ENCODE results near the gene SNX32.

SNX32 gene

DNA sequence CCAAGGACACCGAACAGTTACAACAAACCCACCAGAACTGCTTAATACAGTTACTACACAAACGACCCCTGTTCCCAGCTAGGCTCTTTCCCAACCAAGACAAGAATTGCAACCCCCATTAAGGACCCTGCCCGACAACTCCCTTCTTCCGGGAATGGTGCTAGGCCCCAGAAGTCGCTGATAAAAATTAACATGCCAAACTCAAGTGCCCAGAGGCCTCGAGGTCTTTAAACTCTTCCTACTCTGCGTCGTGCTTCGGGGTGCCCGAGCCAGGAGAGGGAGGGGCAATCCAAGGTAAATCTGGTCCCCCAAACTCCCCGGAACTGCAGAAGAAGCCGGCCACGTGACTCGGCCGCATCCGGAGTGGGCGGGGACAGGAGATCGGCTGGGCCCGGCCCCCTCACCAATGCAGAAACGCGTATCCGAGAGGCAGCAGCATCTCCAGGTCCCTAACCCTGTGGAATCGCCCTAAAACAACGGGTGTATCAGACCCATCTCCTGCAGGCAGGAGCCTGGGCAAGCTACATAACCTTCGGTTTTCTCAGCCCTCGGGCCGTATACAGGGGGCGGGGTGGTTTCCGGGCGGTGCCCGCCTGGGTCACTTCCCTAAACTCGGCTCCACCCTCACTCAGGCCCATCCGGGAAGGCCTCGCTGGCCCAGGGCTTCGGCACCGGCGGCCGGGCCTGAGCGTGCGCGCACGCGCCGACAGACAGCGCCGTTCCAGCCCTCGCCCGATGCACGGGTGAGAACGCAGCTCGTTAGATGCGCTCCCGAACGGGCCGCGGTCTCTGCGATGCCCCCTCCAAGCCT is 23.1 kb downstream of the SNX32 start:
- peak; percentile 33 for DNase-seq (ENCODE audit: low read depth)

DNA sequence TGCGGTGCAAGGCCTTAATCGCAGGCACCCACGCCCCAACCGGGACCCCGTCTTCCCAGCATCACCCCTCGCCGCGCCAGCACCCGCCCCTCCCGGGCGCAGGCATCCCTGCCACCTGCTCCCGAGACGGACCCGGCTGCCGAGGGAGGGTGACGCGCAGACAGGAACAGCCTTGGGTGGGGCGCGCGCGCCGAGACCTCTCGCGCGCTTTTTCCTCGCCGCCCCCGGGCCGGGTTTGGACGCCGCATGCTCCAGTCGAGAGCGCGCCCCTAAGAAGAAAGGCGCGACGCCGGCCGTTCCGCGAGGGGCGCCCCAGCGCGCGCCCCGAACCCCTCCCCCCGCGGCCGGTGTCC is 23.7 kb downstream of the SNX32 start:
- DNase-seq (ENCODE audit: low read depth): no peak

DNA sequence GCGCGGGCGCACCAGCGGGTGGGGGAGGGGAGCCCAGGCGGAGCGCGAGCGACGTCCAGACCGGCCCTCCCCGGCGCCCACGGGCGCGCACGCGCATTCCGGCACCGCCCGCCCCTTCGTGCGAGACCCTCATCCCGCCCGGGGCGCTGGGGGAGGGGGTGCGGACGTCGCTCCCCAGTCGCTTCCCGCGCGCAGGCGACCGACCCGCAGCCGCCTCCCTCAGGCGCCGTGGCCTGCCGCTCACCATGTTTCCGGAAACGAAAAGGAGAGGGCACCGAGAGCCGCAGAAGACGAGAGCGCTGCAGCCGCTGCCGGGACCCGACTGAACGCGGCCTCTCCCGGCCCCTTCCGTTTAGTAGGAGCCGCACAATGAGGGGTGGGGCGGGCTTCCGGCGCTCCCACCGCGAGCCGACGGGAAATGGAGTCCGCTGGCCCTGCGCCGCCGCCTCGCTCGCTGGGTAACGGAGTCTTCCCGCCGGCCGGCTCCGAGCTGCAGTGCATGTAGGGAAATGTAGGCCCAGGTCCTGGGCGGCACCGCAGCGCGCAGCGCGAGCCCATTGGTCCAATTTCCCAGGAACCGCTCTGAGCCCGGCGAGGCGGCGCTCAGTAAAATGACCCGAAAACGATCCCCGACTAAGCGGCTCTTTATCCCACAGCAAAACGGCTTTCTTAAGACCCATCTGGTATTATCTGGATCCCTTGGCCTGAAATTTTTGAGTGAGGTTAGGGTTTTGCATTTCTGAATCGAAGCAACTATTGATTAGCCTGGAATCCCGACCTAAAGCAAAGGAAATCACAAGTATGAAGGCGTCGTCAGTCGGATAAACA is 24.3 kb downstream of the SNX32 start, which contains the start of gene CFL1:
Gene CFL1, minus strand, starts transcription at position 328 of the 828 bp plus-strand sequence. Its CDS starts 81 bp downstream, at position 247.
- peak; percentile 95 for DNase-seq (ENCODE audit: low read depth)

DNA sequence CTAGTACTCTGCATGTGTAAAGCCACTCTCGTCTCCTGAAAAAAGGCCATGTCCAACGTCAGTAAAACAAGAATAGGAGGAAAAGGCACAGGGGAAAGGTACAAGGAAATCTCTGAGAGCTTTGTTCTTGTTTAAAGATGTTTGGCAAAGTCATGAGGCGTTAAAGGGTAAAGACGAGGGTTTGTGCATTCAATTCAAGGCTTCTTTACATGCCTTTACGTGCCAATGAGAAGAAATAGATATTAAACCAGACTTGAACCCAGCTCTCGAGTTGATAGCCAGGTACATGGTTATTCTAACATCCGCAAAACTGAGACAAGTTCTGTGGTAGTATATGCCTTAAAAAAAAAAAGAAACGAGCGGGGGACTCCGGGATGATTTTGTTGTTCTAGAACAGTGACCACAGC is 24.9 kb downstream of the SNX32 start:
- no peak for DNase-seq (ENCODE audit: low read depth)

DNA sequence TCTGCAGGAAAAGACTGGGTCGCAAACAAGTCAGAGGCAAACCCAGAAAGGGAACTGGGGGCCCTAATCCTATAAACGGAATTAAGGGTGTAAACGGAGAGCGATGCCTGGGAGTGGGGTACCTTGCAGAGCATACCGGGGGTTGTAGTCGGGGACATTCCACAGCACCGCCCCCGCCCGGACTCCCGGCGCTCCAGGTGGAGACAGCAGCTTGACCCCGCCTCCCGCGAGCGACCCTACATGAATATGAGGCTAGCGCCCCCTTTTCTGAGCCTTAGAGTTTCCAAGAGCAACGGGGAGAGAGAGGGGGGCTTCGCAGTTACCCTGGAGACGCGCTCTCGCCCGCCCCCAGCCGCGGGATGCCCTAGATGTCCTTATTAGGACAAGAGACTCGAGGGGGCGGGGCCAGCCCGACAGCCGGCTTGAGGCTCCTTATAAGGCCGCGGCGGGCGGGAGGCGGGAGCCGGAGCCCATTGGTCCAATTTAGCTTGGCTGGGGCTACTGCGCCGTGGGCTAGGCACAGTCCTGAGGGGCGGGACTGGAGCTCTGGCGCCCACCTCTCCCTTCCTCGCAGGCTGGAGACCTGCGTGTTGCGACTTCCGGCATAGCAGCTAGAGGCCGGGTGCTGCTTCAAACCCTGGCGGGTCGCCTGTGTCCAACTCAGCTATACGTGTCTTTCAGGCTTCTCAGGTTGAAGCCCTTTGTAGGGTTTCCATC is 25.5 kb downstream of the SNX32 start:
- peak; percentile 91 for DNase-seq (ENCODE audit: low read depth)

DNA sequence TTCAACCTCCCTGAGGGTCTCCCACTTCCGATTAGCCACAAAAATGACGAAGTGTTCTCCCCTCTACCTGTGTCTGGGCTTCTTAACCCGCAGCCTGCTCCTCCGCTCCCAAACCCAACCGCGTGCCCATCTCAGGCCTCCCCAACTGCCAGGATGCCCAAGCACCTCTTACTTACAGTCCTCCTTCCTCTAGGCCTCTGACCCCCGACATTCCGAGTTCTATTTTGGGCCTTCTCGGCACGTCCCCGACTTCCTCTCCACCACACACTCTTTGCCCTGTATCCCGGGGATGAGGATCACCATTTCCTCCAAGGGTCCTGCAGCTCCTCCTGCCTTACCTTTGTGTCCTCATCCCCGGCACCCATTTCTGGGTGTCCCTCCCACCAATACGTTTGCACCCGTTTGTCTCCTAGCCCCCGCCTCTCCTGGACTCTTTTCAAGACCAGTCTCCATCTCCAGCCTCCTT is 26.1 kb downstream of the SNX32 start:
- DNase-seq (ENCODE audit: low read depth): no peak

DNA sequence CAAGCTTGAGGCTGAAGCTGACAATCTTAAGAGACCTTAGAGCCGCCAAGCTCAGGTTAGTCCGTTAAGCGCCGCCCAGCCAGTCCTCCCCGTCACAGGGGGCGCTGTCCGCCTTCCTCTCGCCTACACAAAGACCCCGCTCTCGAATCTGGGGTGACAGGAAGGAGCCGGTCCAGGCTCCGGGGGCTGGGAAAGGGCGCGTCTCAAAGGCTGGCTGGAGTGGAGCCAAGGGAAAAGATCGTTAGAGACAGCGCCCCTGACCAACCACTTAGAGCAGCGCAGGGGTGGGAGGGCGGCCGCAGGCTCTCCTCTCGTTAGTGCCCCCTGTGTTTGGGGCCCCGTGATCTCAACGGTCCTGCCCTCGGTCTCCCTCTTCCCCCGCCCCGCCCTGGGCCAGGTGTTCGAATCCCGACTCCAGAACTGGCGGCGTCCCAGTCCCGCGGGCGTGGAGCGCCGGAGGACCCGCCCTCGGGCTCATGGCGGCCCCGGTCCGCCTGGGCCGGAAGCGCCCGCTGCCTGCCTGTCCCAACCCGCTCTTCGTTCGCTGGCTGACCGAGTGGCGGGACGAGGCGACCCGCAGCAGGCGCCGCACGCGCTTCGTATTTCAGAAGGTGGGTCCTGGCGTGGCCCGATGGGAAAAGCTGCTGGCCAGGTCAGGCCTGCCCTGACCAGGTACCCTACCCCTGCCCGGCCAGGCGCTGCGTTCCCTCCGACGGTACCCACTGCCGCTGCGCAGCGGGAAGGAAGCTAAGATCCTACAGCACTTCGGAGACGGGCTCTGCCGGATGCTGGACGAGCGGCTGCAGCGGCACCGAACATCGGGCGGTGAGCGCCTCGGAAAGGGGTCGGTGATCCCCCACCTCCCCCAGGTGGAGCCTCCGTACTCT is 26.8 kb downstream of the SNX32 start, which contains the start of gene MUS81:
Gene MUS81, plus strand, starts transcription at position 156 of the 887 bp plus-strand sequence. Its CDS starts 321 bp downstream, at position 477.
- DNase-seq (ENCODE audit: low read depth): peak; percentile 89

DNA sequence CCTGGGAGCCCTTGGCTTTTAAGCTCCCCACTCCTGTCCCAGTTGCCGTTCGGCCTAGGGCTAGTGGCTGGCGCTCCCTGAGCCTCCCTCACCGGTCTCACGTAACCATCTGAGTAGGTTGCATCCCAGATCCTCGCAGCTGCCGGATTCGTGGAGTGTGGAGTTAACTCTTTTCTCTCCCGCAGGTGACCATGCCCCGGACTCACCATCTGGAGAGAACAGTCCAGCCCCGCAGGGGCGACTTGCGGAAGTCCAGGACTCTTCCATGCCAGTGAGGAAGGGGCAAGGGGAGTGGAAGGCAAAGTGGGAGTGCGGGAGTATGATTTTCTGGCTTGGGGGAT is 27.4 kb downstream of the SNX32 start:
- no peak for DNase-seq (ENCODE audit: low read depth)

DNA sequence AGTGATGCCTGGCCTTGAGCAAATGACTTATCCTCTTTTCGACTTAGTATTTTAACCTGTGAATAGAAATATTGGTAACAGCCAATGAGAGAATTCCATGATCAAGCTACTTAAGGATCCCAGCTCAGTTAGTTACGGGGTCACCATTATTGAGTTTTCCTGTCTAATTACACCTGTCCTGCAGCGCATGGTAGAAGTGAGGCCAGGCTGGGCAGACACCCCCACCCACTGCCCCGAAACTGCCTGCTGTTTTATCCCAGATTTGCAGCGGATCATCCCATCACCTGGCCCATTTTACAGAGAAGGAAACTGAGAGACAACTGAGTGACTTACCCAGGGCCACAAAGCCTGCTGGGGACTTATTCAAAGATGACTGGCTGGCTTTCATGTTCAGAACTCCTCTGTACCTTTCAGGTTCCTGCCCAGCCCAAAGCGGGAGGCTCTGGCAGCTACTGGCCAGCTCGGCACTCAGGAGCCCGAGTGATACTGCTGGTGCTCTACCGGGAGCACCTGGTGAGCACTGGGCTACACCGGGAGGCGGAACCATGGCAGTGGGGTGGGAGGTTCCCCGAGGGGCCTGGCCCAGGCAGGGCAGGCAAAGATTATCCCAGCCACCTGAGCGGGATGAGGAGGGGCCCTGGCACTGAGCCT is 27.9 kb downstream of the SNX32 start:
- no peak for DNase-seq (ENCODE audit: low read depth)

DNA sequence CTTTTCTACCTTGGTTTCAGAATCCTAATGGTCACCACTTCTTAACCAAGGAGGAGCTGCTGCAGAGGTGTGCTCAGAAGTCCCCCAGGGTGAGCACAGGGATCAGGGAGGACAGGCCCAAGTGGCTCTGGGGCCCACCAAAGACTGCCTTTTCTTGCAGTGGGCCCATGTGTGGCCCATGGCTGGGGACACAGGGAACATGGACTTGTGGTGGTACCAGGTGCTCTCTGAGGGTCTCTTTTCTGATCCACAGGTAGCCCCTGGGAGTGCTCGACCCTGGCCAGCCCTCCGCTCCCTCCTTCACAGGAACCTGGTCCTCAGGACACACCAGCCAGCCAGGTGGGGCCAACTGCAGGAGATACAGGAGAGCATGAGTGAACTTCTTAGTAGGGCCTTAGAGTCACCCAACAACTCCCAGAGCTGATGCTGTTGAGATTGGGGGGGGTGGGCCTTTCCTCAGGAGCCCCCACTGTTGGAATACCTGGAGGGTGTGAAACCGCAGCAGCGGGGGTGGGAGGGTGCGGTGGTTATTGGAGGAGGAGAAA is 28.5 kb downstream of the SNX32 start:
- DNase-seq (ENCODE audit: low read depth): no peak

DNA sequence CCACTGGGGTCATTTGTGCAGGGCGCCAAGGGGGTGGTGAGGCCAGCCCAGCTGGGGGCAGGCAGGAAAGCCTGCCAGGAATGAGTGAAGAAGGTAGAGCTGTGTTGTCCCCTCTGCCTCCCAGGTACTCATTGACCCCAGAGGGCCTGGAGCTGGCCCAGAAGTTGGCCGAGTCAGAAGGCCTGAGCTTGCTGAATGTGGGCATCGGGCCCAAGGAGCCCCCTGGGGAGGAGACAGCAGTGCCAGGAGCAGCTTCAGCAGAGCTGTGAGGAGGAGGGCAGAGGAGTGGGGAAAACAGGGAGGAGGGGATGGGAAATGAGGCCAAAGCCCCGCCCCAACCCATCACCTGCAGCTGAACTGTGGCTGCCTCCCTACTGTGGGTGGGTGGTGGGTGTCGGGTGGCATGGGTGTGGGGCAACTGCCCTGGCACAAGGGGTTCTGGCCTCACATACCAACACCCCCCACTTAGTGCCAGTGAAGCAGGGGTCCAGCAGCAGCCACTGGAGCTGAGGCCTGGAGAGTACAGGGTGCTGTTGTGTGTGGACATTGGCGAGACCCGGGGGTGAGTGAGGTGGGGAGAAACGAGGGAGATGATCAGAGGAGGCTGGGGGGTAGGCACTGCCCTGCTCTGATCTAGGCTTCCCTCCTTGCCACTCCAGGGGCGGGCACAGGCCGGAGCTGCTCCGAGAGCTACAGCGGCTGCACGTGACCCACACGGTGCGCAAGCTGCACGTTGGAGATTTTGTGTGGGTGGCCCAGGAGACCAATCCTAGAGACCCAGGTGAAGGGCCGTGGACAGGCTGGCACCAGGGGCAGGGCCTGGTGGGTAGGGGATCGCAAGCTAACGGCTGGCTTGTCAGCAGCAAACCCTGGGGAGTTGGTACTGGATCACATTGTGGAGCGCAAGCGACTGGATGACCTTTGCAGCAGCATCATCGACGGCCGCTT is 29.5 kb downstream of the SNX32 start:
- DNase-seq (ENCODE audit: low read depth): no peak

DNA sequence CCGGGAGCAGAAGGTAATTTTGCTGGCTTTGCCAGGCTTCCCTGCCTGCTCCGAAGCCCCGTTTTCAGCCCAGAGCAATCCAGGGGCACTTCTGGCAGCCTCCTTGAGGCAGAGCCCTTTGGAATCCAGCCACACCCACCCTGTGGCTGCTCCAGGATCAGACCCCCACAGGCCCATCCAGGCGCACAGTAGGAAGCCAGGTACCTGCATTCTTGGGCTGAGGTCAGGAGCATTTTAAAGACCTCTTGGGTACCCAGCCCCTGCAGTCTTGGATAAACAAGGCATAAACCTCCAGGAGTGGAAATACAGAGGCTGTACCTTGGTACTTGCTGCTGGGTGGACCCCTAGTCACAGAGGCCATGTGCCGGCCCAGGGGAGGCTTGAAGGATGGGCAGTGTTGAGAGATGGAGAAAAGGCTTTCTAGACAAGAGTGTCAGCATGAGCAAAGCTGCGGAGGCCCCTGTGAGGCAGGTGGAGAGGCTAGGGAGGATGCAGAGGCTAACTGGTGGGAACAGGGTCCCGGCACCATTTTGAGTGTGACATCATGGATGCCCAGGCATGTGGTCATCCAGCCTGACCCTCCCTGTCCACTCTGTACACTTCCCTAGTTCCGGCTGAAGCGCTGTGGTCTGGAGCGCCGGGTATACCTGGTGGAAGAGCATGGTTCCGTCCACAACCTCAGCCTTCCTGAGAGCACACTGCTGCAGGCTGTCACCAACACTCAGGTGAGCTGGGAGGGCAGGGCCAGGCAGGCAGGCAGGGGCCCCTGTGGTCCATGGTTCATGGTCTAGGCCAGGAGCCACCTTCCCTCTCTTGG is 30.3 kb downstream of the SNX32 start:
- no peak for DNase-seq (ENCODE audit: low read depth)

DNA sequence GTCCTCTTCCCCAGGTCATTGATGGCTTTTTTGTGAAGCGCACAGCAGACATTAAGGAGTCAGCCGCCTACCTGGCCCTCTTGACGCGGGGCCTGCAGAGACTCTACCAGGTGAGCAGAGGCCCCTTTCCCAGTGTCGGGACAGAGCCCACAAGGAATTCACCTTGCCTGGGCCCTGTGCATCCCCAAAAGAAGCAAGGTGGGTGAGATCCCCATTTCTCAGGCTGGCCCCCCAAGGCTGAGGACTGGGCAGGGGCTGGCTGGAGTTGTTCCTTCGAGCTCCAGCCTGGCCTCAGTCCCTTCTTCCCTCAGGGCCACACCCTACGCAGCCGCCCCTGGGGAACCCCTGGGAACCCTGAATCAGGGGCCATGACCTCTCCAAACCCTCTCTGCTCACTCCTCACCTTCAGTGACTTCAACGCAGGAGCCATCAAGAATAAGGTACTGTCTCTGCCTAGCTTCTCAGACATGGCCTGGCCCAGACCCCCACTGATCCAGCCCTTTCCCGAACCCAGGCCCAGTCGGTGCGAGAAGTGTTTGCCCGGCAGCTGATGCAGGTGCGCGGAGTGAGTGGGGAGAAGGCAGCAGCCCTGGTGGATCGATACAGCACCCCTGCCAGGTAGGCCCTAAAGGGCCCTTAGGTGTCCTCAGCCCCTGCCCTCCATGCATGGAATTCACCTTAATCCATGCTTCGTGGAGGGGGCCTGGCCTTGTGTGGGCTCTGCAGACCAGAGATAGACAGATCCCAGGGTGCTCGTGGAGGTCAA is 31.1 kb downstream of the SNX32 start:
- DNase-seq (ENCODE audit: low read depth): no peak

DNA sequence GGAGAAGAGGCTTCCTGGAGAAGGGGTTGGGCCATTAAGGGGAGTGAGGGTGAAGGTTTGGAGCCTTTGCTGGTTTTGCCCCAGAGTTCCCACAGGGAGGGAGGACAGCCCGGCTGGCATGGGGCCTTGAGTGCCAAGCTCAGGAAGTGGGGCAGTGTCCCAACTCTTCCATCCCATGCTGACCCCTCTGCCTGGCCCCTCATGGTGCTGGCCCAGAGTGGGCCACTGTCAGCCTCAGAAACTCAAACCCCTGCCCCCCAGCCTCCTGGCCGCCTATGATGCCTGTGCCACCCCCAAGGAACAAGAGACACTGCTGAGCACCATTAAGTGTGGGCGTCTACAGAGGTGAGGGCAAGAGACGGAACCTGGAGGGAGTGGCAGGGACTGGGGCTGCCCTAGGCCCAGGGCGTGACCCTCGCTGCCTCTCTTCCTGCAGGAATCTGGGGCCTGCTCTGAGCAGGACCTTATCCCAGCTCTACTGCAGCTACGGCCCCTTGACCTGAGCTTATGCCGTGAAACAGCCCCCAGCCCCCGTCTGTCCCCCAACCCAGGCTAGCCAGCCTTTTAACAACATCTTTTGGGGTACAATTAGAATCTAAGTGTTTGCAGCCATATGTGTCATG is 31.9 kb downstream of the SNX32 start:
- DNase-seq (ENCODE audit: low read depth): no peak

DNA sequence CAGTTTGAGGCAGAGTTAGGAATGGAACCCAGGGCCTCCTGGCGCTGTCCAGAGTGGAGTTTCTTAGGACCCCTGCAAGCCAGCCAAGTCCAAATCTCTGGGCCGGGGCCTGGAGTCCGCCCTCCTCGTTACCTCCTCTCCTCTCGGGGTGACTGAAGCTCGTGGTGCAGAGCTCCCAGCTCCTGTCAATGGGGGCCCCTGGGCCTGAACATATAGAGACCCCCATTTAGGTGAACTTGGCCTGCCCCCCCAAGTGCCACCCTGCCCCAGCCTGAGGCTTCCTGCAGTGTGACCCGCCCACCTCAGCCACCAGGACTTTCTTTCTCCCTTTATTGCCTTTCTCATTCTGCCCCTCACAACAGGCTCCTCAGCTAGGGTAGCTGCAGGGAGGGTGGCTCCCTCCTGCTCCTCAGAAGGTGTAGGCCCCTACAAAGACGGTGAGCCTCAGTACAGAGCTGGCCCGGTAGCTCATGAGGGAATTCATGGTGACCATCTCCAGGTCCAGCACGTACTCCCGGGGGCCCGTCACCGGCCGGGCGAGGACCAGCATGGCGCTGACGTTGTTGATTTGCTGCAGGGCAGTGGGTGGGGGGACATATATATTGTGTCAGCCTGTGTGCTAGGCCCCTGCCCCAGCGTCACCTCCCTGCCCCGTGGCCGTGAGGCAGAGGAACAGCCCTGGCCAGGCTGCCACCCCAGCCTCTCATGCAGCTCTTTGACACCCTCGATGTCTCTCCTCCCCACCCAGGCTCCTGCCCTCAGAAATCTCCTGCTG is 32.9 kb downstream of the SNX32 start:
- DNase-seq (ENCODE audit: low read depth): no peak

DNA sequence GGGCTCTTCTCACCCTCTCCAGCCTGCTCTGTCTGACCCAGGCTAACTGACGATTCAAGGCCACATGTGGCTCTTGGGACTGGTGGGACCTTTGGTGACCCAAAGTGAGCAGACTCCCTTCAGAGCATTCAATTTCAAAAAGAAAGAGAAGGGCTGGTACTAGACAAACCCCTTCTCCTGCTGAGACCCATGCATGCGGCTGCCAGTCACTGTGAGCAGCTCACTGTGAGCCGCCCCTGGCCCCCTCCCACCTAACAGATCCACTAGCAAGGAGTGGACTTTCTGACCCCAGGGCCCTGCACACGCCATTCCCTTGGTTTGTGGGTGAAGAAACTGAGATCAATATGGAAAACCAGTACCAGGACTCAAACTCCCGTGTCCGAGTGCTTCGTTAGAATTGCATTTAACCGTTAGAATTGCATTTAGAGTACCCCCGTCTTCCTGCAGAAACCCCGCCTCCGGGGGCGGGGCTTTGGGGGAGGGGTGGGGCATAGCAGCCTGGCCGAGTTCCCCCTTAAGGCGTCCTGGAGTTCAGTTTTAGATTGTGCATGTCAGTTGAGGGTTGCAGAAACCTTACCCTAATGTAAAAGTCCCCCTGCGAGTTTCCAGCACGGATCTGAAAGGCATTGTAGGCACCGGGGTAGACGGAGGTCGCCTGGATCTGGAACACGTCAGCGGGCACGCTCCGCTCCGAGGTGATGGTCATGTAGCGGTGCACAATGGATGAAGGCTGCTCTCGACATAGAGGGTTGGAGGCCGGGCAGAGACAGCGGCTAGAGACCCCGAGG is 33.7 kb downstream of the SNX32 start:
- DNase-seq (ENCODE audit: low read depth): no peak
